ENCODE results near the gene FAM117A. TPM values are rescaled to one million over a fixed set of nuclear protein-coding genes. Genes with fewer than 3 reads are reported as not detected.

The FAM117A gene
- total RNA-seq, 2 experiments from 2014 or later: 23.2 to 26.5 TPM

GRCh38 chr17:49670641-49671040, 93.3 kb downstream of the FAM117A start:
- POLR2A ChIA-PET: interaction anchor here (1.1 to 1.5 kb wide), 3 partner anchors 9 to 30 kb away, joined by 3 to 4 read pairs (median 3); no protein-coding TSS in a partner anchor
- Mint-ChIP-seq H3K27me3 (no peaks in the 10 kb centered on the region), H3K36me3 (ENCODE audit: low read depth) (peaks cover 71% of the 10 kb centered on the region), H3K4me1 (ENCODE audit: low read depth) (peaks cover 70% of the 10 kb centered on the region), H3K27ac (peak overlapping the region; percentile 78), H3K9me3 (no peaks in the 10 kb centered on the region), H3K4me3 (peak overlapping the region; percentile 34)
- Histone ChIP-seq H3K27ac (ENCODE audit: low read depth in 1 of 2, low read length in 2 of 2) (no peak overlapping the region), H3K27me3 (ENCODE audit: control insufficient read depth in 1 of 2, insufficient read depth in 2 of 2, low read length in 2 of 2) (no peaks in the 10 kb centered on the region), H3K4me3 (ENCODE audit: low read length) (no peak overlapping the region), H3K36me3 (ENCODE audit: insufficient read depth, low read length) (peaks cover 17% of the 10 kb centered on the region), H3K9me3 (ENCODE audit: control insufficient read depth in 1 of 2, insufficient read depth in 1 of 2, low read length in 2 of 2) (no peaks in the 10 kb centered on the region), H3K4me1 (ENCODE audit: insufficient read depth, low read length) (peaks cover 24% of the 10 kb centered on the region)
- ATAC-seq (ENCODE audit: poor library complexity): no peak
- TF ChIP-seq, protein P1, sequence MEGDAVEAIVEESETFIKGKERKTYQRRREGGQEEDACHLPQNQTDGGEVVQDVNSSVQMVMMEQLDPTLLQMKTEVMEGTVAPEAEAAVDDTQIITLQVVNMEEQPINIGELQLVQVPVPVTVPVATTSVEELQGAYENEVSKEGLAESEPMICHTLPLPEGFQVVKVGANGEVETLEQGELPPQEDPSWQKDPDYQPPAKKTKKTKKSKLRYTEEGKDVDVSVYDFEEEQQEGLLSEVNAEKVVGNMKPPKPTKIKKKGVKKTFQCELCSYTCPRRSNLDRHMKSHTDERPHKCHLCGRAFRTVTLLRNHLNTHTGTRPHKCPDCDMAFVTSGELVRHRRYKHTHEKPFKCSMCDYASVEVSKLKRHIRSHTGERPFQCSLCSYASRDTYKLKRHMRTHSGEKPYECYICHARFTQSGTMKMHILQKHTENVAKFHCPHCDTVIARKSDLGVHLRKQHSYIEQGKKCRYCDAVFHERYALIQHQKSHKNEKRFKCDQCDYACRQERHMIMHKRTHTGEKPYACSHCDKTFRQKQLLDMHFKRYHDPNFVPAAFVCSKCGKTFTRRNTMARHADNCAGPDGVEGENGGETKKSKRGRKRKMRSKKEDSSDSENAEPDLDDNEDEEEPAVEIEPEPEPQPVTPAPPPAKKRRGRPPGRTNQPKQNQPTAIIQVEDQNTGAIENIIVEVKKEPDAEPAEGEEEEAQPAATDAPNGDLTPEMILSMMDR (IDR thresholded peaks at IDR 0.05): no peak
- DNase-seq: no peak
- CTCF ChIA-PET: interaction anchor here (0.5 to 2.3 kb wide), 4 partner anchors 22 to 114 kb away, joined by 3 to 5 read pairs (median 4); no protein-coding TSS in a partner anchor
- intact Hi-C loops (cut with DNase I, micrococcal nuclease): loop anchor here in 1 of 2 experiments (5.0 kb wide), 1 partner anchor 43 kb away; no protein-coding TSS in a partner anchor

DNA sequence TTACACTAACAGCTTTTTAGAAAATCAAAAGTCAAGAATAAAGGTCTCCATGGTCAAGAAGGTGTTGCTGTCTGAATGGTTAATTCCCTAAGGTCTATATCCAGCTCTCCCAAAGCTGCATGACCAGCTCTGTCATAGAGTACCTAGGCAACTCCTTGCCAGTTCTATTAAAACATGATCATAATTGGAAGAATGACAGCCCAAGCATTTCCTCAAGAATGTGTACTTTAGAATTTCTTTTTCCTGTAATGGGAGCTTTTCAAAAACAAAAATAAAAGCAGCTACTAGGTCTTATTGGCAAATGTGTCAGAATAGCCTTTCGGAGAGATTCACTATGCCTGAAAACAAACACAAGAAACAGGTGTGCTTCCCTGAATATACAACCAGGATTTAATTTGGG, 93.9 kb downstream of the FAM117A start:
- Histone ChIP-seq H3K36me3 (ENCODE audit: insufficient read depth, low read length) (peaks cover 16% of the 10 kb centered on the region), H3K27ac (ENCODE audit: low read depth in 1 of 2, low read length in 2 of 2) (no peak overlapping the region), H3K9me3 (ENCODE audit: control insufficient read depth in 1 of 2, insufficient read depth in 1 of 2, low read length in 2 of 2) (no peaks in the 10 kb centered on the region), H3K4me3 (ENCODE audit: low read length) (no peak overlapping the region), H3K4me1 (ENCODE audit: insufficient read depth, low read length) (peaks cover 22% of the 10 kb centered on the region), H3K27me3 (ENCODE audit: control insufficient read depth in 1 of 2, insufficient read depth in 2 of 2, low read length in 2 of 2) (no peaks in the 10 kb centered on the region)
- DNase-seq (no peak), ATAC-seq (ENCODE audit: poor library complexity) (no peak)
- Mint-ChIP-seq H3K4me3 (no peak overlapping the region), H3K4me1 (ENCODE audit: low read depth) (peaks cover 65% of the 10 kb centered on the region), H3K9me3 (no peaks in the 10 kb centered on the region), H3K27ac (peak overlapping the region; percentile 78), H3K27me3 (no peaks in the 10 kb centered on the region), H3K36me3 (ENCODE audit: low read depth) (peaks cover 68% of the 10 kb centered on the region)
- TF ChIP-seq, protein P1 (IDR thresholded peaks at IDR 0.05): no peak
- ChIA-PET POLR2A (interaction anchor here (1.1 to 1.5 kb wide), 3 partner anchors 10 to 30 kb away, joined by 3 to 4 read pairs (median 3); no protein-coding TSS in a partner anchor), CTCF (interaction anchor here (1.5 to 2.3 kb wide), 2 partner anchors 100 to 114 kb away, joined by 5 read pairs; no protein-coding TSS in a partner anchor)
- intact Hi-C loops (cut with DNase I, micrococcal nuclease): loop anchor here in 1 of 2 experiments (5.0 kb wide), 1 partner anchor 43 kb away; no protein-coding TSS in a partner anchor

- Mint-ChIP-seq H3K4me1 (ENCODE audit: low read depth) (peaks cover 61% of the 10 kb centered on the region), H3K27me3 (no peaks in the 10 kb centered on the region), H3K27ac (peak overlapping the region; percentile 28), H3K36me3 (ENCODE audit: low read depth) (peaks cover 61% of the 10 kb centered on the region), H3K9me3 (no peaks in the 10 kb centered on the region), H3K4me3 (no peak overlapping the region)
- TF ChIP-seq, protein P1 (IDR thresholded peaks at IDR 0.05): no peak
- Histone ChIP-seq H3K4me3 (ENCODE audit: low read length) (no peak overlapping the region), H3K4me1 (ENCODE audit: insufficient read depth, low read length) (peaks cover 15% of the 10 kb centered on the region), H3K36me3 (ENCODE audit: insufficient read depth, low read length) (peaks cover 20% of the 10 kb centered on the region), H3K9me3 (ENCODE audit: control insufficient read depth in 1 of 2, insufficient read depth in 1 of 2, low read length in 2 of 2) (no peaks in the 10 kb centered on the region), H3K27me3 (ENCODE audit: control insufficient read depth in 1 of 2, insufficient read depth in 2 of 2, low read length in 2 of 2) (no peaks in the 10 kb centered on the region), H3K27ac (ENCODE audit: low read depth in 1 of 2, low read length in 2 of 2) (no peak overlapping the region)
- DNase-seq (no peak), ATAC-seq (ENCODE audit: poor library complexity) (no peak)
- intact Hi-C loops (cut with DNase I, micrococcal nuclease): no loop called here
- ChIA-PET POLR2A (interaction anchor here (0.6 kb wide), 1 partner anchor 272 kb away, joined by 3 read pairs; no protein-coding TSS in a partner anchor), CTCF (no interaction called here)
These were observed 96.1 kb downstream of the FAM117A start for GRCh38 chr17:49667854-49668253.

Data from CD4-positive, alpha-beta T cell (primary cell).